Activated CD8-positive, alpha-beta memory T cell treated with anti-CD3 and anti-CD28 coated beads for 4 hours (primary cell): Measurements from ENCODE around the gene ZBTB1.
"Not testable (repeated sequence)": the region's sequence is repeated elsewhere in the genome, so short reads cannot be mapped to it uniquely, and the experiment has no call there.

ENCODE experiments used
- DNase-seq, 2 donors: peaks; one replicate each; pipeline ENCODE4 v3.0.0-alpha.2; 2020; ENCODE audit warnings: low read depth in 2 of 2

ZBTB1 gene

DNA sequence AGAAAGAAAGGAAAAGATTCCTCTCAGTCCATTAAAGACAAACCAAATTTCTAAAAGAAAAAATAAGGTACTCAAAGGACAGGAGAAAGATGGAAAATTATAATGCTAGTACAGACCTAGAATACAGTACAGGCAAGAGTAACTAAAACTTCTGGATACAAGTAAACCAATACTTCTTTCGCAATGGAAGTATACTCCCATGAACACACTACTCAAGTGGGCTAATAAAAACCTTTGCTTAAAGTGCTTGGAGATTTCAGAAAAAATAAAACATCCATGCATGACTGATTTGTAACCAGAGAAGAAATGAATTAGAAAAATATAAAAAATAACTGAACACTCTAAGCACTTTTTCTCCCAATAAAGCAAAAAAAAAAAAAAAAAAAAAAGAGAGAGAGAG is 4.5 kb upstream of the ZBTB1 start:
- DNase-seq = no peak

DNA sequence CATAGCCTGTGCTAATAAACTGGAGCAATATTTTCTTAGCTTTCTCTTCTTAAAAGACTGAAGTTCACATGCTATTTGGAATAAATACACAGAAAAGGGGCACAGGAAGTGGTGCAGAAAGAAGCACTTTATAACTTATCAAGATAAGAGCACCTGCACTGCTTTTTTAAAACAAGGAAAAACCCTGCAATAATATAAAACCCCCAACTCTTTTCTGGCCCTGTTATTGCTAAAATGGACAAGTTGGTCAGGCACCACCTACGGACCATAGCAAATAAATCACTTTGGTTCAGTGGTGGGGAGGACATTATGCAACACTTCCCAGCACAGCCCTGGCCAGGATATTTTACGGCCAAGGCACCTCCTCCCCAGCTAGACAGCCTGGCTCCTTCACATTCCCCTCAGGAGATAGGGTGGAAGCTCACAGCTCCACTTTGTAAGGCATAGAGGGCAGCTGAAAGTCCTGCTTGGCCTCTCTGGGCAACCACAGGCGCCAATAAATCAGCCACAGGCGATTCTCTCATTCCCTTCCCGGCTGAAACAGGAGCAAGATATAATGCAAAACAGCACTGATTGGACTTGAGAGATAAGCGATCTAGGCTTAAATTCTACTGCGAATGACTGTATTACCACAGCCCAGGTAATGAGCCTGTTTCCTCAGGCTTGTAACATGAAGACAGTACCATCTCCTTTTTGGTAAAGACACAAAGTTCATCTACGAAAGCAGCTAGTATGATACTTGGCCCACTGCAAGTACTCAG is 3.0 kb upstream of the ZBTB1 start:
- no peak for DNase-seq

DNA sequence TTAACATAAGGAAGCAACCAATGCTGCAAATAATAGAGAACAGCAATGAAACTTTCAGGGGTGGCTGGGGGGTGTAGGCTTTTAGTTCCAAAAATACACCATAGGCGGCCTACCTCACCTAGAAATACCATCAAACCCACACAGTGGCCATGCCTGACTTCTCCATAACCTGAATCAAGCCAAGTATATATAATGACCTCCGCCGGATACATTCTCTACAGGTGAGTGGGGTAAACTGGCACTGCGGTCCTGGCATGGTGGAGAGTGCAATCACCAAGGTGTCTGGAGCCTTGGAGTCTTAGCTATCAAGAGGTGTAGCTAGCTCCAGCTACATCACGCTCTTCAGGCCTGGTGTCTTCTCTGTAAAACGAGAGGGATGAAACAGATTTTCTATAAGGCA is 2.1 kb upstream of the ZBTB1 start:
- no peak for DNase-seq

DNA sequence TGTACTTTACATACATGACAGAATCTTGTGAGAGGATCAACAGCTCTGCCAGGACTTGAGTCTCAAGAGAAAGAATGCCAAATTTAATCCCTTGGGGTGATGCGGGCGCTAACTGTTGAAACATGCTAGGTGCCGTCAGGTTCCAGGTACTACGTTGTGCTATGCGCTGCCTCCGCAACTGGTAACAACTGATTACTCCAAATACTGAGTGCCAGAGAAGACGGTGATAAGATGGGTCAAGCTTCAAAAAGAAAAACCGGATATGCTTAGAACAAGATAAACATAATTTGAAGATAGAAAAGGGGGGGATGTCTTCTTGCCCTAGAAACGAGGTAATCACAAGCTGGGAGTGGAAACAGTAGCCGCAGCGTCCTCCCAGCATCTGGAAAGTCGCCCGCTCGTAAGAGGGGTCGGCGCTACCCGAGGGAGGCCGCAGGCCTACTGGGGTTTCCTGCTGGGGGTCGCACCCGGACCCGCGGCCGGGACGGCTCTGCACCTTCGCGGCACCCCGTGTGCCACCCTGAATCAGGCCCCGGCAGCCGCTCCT is 1.6 kb upstream of the ZBTB1 start:
- DNase-seq = no peak

DNA sequence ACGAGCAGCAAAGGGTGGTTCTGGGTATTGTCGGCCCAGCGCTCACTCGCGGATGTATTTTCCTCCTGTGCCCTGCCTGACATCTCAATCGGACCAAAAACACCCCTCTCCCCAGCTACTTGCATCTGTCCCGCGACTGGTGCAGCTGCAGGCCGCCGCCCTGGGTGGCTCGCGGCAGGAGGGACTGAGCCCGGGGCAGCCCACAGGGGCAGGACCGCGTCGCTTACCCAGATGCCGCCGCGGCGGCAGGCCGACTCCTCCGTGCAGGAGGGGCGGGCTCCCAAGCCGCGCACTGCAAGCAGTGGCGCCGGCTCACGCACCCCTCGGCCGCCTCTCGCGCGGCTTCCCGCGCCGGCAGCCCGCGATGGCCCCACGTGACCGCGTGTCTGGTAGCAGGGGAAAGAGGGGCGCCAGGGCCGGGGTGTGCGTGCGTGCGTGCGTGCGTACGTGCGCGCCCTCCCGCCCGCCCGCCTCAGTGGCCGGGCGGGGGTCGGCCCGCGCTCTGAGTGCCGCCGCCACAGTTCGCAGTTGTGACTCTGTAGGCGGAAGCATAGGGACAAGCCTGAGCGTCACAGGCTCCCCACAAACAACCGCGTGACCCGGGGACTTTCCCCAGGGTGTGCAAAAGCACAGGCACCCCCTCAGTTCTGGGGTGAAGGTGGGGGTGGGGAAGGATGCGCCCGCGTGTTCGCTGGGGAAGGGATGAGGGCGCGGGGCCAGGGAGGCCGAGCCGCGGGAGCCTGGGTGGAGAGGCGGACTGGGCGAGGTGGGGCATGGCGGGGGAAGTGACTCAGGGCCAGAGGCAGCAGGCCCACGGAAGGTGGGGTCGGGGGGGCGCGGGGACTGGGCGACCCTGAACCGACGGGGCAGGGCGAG is 898 bp upstream of the ZBTB1 start, which contains the start of gene ZBTB25:
Gene ZBTB25, minus strand, starts transcription at position 405 of the 876 bp plus-strand sequence. CDS start 13,305 bp downstream, outside the sequence.
- DNase-seq = peak; percentile 93 to 96

DNA sequence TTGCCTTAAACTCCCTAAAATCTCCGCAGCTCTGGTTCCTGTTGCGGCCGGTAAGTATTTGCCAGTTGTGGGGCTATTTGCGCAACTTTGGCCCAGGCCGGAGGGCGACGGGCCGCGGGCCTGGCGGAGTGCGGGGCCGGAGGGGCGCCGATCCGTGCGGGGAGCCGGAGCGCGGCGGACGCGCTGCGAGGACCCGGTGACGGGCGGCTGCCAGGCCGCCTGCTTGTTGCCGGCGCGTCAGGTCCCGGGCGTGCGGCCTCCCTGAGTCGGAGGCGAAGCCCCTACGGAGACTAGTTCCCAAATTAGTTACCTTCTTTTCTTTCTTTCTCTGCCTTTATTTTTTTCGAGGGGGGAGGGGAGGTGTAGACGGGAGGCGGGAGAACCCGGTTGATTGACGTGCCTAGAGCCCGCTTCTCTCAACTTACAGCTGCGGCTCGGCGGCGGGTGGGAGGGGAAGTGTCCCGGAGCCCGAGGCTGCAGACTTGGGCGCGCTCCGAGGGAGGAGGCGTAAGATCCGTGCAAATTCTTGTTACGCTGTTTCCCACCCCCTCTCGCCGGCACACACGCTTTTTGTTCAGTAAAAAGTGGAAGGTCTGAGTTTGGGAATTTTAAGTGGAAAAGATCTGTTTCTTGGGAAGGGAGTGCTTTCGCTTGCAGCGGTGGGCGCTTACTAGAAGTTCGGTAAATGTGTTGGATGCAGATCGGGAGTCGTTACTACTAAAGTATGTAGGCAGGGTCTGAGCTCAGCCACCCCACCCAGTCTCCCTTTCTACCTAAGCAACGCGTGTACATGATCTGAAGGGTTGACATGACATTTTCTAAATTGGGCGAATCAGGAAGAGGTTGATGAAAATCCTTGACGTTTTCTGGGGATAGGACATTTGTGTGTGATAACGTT is 576 bp downstream of the ZBTB1 start:
- DNase-seq = peak; percentile 71 to 75

DNA sequence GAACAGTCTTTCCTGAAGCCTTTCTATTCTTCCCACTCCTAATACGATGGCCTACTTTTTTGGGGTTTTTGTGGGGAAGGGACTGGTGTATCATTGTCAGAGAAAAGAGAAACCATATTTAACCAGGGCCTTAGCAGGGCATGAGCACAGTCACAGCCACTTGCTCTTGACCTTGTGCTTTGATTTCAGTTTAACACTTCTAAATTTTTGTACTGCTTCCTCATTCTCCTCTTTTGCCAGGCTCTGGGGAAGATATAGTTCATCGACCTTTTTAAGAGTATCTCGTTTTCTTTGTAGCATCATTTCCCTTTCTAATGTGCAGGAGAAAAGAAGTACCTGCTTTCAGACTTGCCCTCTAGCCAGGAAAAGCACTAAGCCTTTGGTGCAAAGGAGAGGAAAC is 2.2 kb downstream of the ZBTB1 start:
- no peak for DNase-seq

DNA sequence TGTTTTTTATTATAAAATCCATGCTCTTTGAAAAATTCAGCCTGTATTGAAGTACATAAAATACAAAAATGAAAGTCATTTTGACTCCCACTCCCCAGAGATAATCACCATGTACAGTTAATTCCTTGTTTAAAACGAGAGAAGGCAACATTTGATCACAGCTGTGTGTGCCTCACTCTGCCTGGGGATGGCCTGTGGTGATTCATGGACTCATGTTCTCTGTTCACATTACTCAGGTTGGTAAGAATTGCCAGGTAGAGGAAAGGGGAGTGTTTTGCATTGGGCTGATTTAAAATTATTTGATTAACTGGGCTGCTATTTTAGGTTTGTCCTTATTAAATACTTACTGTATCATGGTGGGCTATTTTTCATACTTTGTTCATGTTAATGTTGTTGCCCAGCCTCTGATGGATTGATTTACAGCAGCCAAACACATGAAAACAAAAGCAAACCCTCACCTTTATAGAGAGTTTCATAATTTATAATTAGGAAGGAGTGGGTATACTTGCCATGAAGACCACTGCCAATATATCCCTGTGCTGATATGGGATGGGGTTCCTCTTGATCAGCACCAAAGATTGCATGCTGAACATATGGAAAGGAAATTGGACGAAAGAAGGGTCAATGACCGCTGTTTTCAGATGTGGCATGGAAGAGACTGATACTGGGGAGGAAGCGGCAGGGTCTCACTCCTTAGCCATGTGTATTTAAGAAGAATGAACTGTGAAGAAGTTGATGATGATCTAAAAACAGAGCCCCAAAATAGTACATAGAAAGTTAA is 3.0 kb downstream of the ZBTB1 start:
- no peak for DNase-seq

DNA sequence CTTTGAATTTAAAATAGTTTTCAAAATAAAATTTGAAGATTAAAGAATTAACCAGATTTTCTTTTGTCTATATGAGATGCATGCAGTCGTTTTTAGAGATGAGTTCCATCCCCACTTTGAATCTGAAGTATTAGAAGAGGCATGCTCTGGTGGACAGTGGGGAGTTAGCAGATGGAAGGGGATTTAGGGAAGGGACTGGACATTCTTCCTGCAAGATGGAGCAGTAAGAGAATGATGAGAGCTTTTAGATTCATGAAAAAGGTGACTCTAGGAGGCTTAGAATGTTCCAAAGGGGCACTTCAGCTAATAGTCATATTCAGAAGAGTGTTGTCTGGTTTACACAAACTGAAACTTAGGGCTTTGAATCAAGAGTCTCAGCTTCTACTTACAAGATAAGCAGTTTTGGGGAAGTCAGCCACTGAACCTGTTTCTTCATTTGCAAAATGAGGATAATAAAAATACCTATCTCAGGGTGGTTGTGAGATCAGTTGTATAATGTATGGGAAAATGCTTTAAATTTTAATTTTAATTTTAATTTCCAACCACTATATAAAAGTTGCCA is 3.7 kb downstream of the ZBTB1 start:
- DNase-seq = no peak

DNA sequence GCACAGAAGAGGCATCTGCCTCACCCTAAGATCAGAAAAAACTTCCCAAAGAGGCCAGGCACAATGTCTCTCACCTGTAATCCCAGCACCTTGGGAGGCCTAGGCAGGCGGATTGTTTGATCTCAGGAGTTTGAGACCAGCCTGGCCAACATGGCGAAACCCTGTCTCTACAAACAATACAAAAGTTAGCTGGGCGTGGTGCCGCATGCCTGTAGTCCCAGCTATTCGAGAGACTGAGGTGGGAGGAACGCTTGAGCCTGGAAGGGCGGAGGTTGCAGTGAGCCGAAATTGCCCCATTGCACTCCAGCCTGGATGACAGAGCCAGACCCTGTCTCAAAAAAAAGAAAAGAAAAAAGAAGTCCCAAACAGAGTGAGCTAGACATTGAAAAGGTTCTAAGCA is 4.5 kb downstream of the ZBTB1 start:
- no peak for DNase-seq

DNA sequence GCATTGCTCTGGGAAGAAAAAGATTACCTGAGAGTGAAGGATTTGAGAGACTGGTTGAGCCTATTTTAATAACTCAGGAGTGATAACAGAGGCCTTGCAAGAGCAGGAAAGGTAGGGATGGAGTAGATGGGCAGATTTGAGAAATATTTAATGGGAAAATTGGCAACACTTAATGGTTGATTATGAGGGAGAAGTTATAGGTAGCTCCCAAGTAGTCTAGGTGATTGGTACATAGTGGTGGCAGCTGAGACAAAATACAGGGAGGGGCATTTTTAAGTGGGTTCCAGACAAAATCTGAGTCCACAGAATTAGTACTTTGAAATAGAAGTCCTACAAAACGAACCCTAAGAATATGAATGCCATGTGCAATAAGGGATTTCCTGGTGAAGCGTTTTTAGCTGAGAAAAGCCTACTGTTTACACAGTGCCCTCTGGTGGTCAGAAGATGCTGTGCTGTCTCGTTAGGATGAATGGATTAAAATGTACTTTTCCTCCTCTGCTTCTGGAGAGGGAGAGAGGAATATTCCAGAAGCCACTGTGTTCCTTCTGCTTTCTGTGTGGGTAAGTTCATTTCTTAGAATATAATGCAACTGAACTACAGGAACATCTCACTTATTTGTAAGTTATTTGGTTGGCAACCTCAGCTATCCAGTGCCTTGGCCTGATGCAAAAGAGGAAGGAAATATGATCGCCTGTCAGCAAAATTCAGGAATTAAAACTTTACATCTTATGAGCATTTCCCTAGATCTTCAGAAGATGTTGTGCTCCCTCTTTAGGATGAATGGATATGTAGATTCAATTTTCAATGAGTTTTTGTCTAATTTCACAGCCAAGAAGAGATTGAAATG is 6.5 kb downstream of the ZBTB1 start:
- peak; percentile 41 to 45 for DNase-seq

DNA sequence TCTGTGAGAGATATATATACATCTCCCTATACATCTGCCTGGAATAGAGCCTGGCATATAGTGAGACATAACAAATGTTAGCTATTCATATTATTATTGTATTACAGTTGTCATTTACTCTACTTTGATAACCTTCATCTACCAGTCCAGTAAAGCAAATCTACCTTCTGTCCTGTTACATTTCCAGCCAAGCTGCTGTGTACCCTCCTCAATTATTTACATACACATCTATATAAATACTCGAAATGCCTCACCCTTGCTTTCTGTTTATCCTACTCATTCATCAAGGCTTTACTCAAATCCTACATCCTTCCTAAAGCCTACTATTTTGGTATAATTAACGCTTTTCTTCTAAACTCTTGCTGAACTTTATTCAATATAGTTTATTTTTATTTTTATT is 8.7 kb downstream of the ZBTB1 start:
- DNase-seq = no peak

DNA sequence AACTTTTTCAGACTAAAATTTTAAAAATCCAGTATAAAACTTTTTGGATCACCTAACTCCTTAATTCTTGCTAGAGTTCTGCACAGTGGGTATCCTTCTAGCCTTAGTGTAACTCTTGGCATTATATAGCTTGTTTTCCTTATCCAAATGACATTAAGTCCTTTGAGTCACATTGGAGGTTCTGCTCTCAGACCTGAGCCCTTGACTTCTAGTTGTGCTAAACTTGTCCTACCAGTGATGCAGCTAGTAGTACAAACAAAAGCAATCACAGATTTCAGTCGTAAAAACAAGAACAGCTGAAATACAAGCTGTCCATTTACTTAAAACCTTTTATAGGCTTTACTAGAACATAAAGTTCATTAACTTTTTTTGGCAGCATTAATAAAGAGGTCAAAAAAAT is 10.5 kb downstream of the ZBTB1 start:
- DNase-seq = no peak

DNA sequence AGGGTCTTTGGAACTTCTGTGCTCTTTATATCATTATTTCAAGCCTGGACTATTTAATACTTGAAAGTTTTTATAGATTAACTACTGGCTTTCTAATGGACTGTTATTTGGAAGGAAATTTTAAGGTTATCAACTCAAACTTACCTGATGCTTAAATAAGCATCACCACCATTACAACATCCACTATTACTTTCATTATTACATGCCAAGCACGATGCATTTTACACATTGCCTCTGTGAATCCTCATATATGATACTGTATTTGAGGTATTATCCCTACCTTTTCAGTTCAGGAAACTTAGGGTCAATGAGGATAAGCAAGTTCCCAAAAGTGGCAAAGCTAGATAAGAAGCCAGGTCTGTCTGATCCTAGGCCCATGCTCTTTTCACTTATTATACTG is 12.4 kb downstream of the ZBTB1 start:
- no peak for DNase-seq

DNA sequence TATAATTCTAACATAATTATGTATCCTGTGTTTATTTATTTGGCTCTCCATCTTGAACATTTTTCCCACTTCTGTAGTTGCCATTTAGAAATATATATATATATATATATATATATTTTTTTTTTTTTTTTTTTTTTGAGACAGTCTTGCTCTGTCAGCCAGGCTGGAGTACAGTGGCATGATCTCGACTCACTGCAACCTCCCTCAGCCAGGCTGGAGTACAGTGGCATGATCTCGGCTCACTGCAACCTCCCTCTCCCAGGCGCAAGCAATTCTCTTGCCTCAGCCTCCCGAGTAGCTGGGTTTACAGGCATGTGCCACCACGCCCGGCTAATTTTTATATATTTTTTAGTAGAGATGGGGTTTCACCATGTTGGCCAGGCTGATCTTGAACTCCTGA is 13.1 kb downstream of the ZBTB1 start:
- not testable (repeated sequence) for DNase-seq

DNA sequence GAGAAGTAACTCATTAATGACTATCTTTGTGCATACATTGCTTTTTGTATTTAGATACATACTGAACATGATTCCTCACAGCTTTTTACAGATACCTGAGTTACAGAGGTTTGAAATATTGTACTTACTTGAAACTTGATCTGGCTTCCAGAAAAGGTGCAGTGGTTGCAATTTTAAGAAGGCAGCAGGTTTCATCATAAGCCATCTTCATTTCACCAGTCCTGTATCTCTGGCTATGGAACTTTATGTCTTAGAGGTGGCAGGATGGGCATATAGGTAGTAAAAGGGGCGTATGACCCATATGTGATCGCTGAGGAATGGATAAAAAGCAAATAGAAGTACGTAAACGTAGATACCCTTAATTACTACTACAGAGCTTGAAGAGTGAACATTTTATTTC is 13.7 kb downstream of the ZBTB1 start:
- DNase-seq = no peak

DNA sequence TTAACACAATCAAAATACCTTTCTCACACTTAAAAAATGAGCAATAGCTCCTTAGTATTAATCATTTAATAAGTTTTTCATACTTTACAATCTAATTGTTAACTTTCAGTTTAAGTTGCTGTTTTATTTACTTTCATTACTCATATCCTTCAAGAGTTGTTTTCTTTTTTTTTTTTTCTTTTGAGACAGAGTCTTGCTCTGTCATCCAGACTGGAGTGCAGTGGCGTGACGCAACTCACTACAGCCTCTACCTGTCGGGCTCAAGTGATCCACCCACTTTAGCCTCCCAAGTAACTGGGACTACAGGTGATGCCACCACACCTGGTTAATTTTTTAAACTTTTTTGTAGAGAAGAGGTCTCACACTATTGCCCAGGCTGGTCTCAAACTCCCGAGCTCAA is 16.1 kb downstream of the ZBTB1 start:
- DNase-seq = no peak

DNA sequence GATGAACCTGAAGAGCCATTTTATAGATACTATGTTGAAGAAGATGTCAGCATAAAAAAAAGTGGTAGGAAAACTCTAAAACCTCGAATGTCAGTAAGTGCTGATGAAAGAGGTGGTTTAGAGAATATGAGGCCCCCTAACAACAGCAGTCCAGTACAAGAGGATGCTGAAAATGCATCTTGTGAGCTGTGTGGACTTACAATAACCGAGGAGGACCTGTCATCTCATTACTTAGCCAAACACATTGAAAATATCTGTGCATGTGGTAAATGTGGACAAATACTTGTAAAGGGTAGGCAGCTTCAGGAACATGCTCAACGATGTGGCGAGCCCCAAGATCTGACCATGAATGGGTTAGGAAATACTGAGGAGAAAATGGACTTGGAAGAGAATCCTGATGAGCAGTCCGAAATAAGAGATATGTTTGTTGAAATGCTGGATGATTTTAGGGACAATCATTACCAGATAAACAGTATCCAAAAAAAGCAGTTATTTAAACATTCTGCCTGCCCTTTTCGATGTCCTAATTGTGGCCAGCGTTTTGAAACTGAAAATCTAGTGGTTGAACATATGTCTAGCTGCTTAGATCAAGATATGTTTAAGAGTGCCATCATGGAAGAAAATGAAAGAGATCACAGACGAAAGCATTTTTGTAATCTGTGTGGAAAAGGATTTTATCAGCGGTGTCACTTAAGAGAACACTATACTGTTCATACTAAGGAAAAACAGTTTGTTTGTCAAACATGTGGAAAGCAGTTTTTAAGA is 18.2 kb downstream of the ZBTB1 start:
- no peak for DNase-seq

DNA sequence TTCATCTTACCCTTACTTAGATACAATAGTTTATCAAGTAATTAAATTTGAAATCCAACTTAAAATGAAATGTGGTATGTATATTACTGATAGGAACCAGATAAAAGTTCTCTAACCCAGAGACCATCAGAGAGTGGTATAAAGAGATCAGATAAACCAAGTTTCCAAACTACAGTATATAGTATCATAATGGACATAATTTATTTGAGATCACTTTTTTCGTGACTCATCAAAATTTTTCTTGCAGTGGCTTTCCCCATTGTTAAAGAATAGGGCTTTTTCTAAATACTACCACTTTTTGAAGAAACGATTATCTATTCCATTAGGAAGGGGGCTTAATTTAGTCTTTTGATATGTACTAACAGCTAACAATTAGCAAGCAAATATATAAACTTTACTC is 20.8 kb downstream of the ZBTB1 start:
- no peak for DNase-seq
